ENCODE data around the gene TRMT1L. TPM values are rescaled to one million over a fixed set of nuclear protein-coding genes. Genes with fewer than 3 reads are reported as not detected.

TRMT1L gene
- total RNA-seq, 1 donor from 2014 or later = 13.5 TPM

DNA sequence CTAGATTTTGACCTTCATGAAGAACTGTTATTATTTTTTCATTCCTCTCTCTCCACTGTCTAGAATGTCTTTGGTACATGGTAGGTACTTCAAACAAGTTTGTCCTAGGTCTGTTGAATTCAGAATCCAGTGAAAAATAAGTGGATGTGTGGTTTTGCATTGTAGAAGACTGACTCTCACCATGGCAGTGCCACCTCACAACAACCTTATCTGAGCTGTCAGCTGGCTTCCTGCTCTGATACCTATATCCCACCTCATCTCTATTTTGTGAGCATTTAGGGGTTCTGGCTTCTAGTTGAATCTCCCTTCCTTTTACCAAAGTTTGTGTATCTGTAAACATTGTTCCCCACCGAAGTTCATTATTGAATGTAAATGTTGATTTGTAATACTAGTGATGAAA is 9.4 kb upstream of the TRMT1L start:
- Mint-ChIP-seq H3K27me3 (ENCODE audit: unreplicated experiment) (no peaks in the 10 kb centered on the region), H3K27ac (ENCODE audit: unreplicated experiment) (no peak overlapping the region), H3K9me3 (ENCODE audit: unreplicated experiment) (peaks cover 1% of the 10 kb centered on the region), H3K36me3 (ENCODE audit: unreplicated experiment) (no peaks in the 10 kb centered on the region), H3K4me1 (ENCODE audit: low read depth, unreplicated experiment) (no peaks in the 10 kb centered on the region), H3K4me3 (ENCODE audit: unreplicated experiment) (no peak overlapping the region)
- no peak for TF ChIP-seq CTCF (IDR thresholded peaks at IDR 0.05; ENCODE audit: partially characterized antibody, unreplicated experiment)
- DNase-seq = no peak

- Mint-ChIP-seq H3K9me3 (ENCODE audit: unreplicated experiment) (peaks cover 2% of the 10 kb centered on the region), H3K4me3 (ENCODE audit: unreplicated experiment) (no peak overlapping the region), H3K27me3 (ENCODE audit: unreplicated experiment) (peaks cover 1% of the 10 kb centered on the region), H3K36me3 (ENCODE audit: unreplicated experiment) (no peaks in the 10 kb centered on the region), H3K27ac (ENCODE audit: unreplicated experiment) (no peak overlapping the region), H3K4me1 (ENCODE audit: low read depth, unreplicated experiment) (peaks cover 11% of the 10 kb centered on the region)
- TF ChIP-seq CTCF (IDR thresholded peaks at IDR 0.05; ENCODE audit: partially characterized antibody, unreplicated experiment) = no peak
- DNase-seq = no peak
These were observed 5.7 kb upstream of the TRMT1L start for GRCh38 chr1:185162491-185162890.

DNA sequence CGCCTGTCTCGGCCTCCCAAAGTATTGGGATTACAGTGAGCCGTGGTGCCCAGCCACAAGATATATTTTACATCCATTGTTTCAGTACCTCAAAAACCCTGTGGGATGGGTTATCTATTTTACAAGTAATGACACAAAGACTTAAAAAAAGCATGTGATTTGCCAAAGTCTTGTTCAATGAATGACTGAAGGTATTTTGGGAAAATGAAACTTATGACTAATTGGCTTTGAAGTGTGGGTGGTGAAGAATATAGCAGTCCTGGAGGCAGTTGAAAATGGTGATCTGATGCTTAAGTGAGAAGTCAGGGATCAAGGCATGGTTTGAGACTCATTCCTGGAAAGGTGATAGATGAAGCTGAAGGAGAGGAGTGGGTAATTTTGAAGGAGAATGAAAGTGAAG is 3.2 kb upstream of the TRMT1L start:
- H3K4me1 Mint-ChIP-seq (ENCODE audit: low read depth, unreplicated experiment) = peaks cover 15% of the 10 kb centered on the region
- no peak for TF ChIP-seq CTCF (IDR thresholded peaks at IDR 0.05; ENCODE audit: partially characterized antibody, unreplicated experiment)
- peaks cover 7% of the 10 kb centered on the region for H3K27me3 Mint-ChIP-seq (ENCODE audit: unreplicated experiment)
- H3K4me3 Mint-ChIP-seq (ENCODE audit: unreplicated experiment) = no peak overlapping the region
- DNase-seq = no peak
- no peak overlapping the region for H3K27ac Mint-ChIP-seq (ENCODE audit: unreplicated experiment)
- H3K9me3 Mint-ChIP-seq (ENCODE audit: unreplicated experiment) = peaks cover 7% of the 10 kb centered on the region
- H3K36me3 Mint-ChIP-seq (ENCODE audit: unreplicated experiment) = no peaks in the 10 kb centered on the region

DNA sequence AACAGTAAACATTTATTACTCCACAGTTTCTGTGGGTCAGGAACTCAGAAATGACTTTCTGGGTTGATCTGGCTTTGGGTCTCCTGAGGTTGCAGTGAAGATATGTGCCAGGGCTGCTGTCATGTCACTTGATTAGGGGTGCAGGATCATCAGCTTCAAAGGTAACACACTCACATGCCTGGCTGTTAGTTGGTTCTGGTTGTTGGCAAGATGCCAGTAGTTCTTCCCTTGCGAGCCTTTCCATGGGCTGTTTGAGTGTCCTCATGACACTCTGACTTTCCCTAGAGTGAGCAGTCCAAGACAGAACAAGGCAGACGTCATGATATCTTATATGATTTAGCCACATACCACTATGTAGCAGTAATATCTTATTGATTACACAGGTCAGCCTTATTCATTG is 2.0 kb upstream of the TRMT1L start:
- no peak for TF ChIP-seq CTCF (IDR thresholded peaks at IDR 0.05; ENCODE audit: partially characterized antibody, unreplicated experiment)
- Mint-ChIP-seq H3K27ac (ENCODE audit: unreplicated experiment) (no peak overlapping the region), H3K4me1 (ENCODE audit: low read depth, unreplicated experiment) (peaks cover 15% of the 10 kb centered on the region), H3K36me3 (ENCODE audit: unreplicated experiment) (no peaks in the 10 kb centered on the region), H3K27me3 (ENCODE audit: unreplicated experiment) (peaks cover 7% of the 10 kb centered on the region), H3K9me3 (ENCODE audit: unreplicated experiment) (peaks cover 7% of the 10 kb centered on the region), H3K4me3 (ENCODE audit: unreplicated experiment) (peak overlapping the region; percentile 99)
- no peak for DNase-seq

DNA sequence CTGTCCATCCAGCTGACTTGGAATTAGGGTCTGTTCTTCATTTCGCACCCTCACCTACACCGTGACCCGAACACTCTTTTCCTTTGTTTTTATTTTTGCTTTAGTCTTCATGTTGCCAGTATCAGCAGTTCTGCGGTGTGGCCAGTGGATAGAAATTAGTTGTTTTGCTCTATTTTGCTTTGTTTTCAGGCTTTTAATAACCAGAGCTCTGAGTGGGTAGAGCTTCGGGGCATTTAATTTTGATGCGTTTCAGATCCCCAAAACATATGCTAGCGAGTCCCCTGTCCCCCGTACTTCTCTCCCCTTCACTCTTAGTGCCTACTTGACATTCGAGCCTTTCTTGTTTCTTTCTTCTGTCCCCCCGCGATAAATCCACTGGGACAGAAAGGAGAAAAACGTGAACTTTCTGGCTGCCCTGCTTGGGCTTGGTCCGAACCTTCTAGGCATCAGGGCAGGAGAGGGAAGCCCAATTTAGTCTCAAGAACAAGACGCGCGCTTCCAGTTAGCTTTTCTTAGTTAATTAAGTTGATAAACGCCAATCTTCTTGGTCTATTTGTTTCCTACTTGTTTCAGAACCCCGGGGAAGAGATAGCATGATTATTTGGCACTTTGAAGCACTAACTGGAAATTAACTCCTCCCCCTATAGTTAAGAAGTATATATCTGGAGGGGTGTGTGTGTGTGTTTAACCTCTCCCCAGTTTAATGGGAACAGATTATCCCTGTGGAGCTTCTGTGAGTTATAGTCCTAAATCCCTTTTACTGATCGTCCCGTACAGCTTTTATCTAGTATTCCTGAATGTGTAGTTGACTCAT is 1.1 kb upstream of the TRMT1L start:
- no peak for TF ChIP-seq CTCF (IDR thresholded peaks at IDR 0.05; ENCODE audit: partially characterized antibody, unreplicated experiment)
- Mint-ChIP-seq H3K4me1 (ENCODE audit: low read depth, unreplicated experiment) (peaks cover 15% of the 10 kb centered on the region), H3K27ac (ENCODE audit: unreplicated experiment) (peak overlapping the region; percentile 92), H3K27me3 (ENCODE audit: unreplicated experiment) (peaks cover 7% of the 10 kb centered on the region), H3K9me3 (ENCODE audit: unreplicated experiment) (peaks cover 7% of the 10 kb centered on the region), H3K4me3 (ENCODE audit: unreplicated experiment) (peak overlapping the region; percentile 99), H3K36me3 (ENCODE audit: unreplicated experiment) (no peaks in the 10 kb centered on the region)
- DNase-seq = no peak
